NOMO-1 treated with dmso at 0.1 percent for 144 hours (cell line): Measurements from ENCODE around the gene IFITM1.

Experiments used
- DNase-seq: peaks from one replicate; lab custom pipeline; 2025; ENCODE audit not compliant: unreplicated experiment; lab: John Stamatoyannopoulos, UW

Gene IFITM1

GRCh38 chr11:313787-314553 lies at the start of gene IFITM1:
TSS of gene IFITM1 (plus strand) at chr11:314040. CDS start at chr11:314171, 131 bp downstream.
- no peak for DNase-seq

- no peak for DNase-seq
These were observed 47.0 kb upstream of the IFITM1 start for GRCh38 chr11:266676-267439.

GRCh38 chr11:267491-267994 lies 46.3 kb upstream of the IFITM1 start:
- no peak for DNase-seq

- DNase-seq, result peak; percentile 88
These were observed 45.1 kb upstream of the IFITM1 start for GRCh38 chr11:268716-269145.

DNA sequence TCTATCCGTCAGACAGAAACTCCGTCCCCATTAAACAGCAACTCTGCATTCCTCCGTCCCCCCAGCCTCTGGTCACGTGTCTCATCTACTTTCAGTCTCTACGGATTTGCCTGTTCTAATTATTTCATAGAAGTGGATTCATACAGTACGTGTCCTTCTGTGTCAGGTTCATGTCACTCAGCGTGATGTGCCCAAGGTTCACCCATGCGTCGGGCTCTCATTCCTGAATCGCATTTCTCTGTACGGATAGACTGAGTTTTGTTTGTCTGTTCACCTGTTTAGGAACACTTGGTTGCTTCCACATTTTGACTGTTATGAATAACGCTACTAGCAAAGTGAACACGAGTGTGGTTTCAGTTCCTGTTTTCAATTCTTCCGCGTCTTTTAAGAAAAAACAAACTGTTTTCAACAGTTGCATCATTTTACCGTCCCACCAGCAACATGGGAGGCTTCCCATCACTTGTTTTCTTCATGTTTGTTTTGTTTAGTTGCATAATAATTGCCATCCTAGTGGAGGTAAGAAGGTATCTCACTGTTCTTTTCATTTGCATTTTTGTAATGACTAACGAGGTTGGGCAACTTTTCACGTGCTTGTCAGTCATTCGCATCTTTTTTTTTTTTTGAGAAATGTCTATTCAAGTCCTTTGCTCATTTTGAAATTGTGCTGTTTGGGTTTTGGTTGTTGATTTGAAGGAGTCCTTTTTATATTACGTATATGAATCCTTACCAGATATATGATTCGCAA lies 44.5 kb upstream of the IFITM1 start:
- DNase-seq, result peak; percentile 88

DNA sequence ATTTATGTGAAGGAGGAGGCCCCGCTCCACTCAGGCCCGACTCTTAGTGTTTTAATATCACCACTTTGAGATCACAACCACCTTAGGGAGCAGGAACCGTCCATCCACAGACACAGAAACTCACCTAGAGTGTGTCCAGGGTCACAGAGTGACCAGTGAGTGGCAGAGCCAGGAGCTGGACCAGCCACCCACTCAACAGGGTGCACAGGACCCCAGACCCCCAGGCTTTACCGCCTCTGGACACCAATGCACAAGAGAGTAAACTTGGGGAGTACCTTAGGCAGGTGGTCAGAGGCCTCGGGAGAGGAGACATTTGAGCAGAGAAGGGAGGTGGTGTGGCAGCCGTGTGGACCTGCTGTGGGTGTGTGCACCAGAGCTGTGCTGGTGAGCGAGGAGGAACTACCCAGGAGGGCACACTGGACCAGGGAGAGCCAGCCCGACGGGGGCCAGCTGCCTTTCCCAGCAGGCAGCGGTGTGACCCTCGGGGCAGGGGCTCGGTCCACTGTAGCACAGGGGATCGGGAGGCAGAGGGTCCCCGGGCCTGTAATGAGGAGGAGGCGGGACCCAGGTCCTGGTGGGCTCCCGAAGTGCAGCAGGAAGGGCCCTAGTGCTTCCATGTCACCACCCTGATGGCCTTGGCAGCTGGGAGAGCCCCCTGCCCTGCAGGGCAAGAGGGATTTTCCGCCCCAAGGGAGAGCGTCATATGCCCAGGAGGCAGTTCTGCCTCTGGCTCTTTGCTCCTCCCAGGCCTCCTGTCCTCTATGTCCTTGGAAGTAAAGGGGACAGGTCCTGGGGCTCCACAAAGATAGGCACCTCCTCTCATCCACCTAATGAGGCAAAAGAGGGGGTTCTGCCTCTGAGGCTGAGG lies 43.2 kb upstream of the IFITM1 start:
- no peak for DNase-seq

DNA sequence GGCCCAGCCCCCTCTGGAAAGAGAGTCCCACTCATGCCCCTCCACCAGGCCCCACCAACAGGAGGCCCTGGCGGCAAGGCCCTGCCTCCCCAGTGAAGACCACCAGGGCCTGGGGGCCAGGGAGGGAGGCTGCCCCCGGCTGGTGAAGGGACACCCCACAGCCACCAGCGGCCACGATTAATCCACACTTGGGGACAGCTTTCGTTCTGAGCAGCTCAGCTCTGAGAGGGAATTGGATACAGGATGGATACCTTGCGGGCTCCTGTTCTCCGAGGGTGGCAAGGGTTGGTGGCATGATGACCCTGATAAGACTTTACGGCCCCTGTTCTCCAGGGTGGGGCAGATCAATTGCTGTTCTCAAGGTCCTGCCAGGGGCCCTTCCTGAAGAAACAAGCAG lies 42.5 kb upstream of the IFITM1 start:
- DNase-seq, result no peak

- DNase-seq, result no peak
These were observed 41.5 kb upstream of the IFITM1 start for GRCh38 chr11:272195-272930.

GRCh38 chr11:272931-273198 lies 41.0 kb upstream of the IFITM1 start:
- no peak for DNase-seq

GRCh38 chr11:276219-276618 lies 37.6 kb upstream of the IFITM1 start:
- DNase-seq, result no peak

DNA sequence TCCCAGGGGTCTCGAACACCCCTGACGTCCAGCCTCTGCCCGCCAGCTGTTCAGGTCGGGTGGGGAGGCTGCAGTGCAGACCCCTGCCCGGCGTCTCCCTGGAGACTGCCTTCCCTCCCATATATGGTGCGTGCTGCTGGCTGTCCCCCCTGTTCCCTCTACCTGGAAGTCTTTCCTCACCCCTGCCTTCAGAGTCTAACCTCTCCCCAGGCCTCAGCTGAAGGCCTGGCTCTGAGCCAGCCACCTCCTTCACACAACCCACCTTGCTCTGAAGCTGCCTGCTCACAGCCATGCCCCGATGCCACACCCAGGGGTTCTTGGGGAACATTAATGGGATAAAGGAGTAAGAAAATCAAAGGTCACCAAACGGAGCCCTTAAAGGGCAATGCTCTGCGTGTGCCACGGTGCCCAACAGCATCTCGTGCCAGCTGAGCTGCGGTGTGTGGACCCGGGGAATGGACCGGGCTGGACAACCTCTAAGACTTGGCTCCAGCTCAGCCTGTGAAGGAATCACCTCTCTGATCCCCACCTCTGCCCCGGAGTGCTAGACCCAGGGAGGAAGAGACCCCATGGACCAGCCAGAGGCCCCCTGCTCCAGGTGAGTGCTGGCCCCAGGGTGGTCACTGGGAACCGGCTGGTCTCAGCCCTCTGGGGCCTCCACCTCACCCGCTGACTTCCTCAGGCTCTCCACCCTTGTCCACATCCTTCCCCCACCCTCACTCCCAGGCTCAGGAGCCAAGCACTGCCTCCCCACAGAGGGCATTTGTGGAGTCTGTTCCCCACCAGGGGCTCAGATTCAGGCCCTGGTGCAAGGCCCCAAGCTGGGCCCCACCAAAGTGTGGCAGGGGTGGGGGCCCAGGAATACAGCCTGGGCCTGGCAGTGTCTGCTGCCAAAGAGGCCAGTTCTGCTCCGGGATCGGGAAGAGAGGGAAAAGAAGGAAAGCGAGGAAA lies 35.6 kb upstream of the IFITM1 start, which contains the start of gene NLRP6:
Gene NLRP6 (plus strand): TSS at position 407 of the 951 bp plus-strand sequence. CDS start 163 bp downstream, at position 570.
- no peak for DNase-seq

DNA sequence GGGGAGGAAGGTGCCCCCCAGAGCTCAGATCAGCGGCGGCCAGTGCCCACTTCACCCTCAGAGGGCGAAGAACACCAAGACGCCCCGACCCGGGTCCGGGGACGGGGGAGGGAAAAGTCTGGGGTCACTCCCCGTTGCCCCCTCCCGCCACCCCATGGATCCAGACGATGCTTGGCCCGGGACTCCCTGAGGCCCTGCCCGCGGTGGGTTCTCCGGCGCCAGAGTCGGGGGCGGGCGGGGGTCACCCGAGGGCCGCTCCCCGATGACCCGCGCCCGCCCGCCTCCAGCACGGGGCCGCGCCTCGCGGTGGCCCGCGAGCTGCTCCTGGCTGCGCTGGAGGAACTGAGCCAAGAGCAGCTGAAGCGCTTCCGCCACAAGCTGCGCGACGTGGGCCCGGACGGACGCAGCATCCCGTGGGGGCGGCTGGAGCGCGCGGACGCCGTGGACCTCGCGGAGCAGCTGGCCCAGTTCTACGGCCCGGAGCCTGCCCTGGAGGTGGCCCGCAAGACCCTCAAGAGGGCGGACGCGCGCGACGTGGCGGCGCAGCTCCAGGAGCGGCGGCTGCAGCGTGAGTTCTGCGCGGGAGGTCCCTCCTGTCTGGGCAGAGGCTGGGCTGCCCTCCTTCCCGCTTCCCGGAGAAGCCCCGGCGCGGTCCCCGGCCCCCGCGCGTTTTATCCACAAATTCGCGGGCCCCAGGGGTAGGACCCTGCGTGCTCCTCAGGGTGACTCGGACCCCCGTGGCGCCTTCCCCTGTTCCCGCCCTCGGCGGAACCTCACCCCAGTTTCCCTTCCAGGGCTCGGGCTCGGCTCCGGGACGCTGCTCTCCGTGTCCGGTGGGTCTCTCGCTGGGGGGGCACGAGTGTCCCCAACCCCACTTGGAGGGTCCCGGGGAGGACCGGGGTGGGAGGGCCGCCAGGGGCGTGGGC lies 34.5 kb upstream of the IFITM1 start:
- no peak for DNase-seq

DNA sequence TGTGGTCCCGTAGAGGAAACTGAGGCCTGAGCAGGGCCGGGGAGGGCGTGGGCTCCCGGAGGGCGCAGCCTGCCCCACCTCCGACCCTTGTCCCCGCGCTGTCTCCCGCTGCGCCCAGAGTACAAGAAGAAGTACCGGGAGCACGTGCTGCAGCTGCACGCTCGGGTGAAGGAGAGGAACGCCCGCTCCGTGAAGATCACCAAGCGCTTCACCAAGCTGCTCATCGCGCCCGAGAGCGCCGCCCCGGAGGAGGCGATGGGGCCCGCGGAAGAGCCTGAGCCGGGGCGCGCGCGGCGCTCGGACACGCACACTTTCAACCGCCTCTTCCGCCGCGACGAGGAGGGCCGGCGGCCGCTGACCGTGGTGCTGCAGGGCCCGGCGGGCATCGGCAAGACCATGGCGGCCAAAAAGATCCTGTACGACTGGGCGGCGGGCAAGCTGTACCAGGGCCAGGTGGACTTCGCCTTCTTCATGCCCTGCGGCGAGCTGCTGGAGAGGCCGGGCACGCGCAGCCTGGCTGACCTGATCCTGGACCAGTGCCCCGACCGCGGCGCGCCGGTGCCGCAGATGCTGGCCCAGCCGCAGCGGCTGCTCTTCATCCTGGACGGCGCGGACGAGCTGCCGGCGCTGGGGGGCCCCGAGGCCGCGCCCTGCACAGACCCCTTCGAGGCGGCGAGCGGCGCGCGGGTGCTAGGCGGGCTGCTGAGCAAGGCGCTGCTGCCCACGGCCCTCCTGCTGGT lies 33.7 kb upstream of the IFITM1 start:
- DNase-seq, result peak; percentile 42

- DNase-seq, result no peak
These were observed 32.9 kb upstream of the IFITM1 start for GRCh38 chr11:280706-281485.

DNA sequence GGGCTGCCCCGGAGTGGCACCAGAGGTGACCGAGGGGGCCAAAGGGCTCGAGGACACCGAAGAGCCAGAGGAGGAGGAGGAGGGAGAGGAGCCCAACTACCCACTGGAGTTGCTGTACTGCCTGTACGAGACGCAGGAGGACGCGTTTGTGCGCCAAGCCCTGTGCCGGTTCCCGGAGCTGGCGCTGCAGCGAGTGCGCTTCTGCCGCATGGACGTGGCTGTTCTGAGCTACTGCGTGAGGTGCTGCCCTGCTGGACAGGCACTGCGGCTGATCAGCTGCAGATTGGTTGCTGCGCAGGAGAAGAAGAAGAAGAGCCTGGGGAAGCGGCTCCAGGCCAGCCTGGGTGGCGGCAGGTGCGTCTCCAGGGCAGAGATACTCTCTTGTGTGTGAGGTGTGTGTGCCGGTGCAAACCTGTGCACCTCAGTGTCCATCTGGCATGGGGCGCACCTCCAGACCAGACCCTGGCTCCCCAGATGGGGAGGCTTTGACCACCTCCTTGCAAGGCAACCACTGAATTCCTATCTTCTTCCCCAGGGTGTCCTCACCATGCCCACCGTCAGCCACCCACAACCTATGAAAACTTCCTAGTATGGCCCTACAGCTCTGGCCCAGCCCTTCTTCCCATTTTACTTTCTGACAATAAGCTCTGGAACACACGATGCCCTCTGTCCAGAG lies 32.2 kb upstream of the IFITM1 start:
- DNase-seq, result no peak

DNA sequence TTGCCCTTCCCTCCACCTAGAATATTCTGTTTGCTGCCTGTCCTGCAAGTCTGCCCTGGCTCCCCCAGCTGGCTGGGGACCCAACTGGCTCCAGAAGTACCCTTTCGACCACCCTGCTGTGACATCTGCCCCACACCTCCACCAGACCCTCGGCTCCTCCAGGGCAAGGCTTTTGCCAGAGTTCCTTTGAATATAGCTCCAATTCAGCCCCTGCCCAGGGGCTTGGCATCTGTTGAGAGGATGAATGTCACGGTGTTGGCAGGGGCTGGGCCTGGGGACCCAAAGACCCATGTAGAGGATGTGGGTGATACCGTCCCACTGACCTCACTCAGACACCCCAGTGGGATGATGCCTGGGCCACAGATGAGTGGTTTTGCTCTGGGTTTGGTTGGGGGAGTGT lies 31.7 kb upstream of the IFITM1 start:
- no peak for DNase-seq
